ENCODE data around the gene CABYR. TPM values are rescaled to one million over a fixed set of nuclear protein-coding genes. Genes with fewer than 3 reads are reported as not detected.

The CABYR gene
- total RNA-seq, 1 experiment from 2014 or later, result 29.4 TPM

- H3K9me3 ChIP-seq (ENCODE audit: control insufficient read depth, insufficient read depth, low read depth, low read length), result no peaks in the 10 kb centered on the region
- in situ Hi-C loops (cut with HindIII; ENCODE audit: low pct_unique_long_range_greater_than_20kb, low sequenced_read_pairs), result no loop called here
- DNase-seq (ENCODE audit: low read depth, low spot score) (no peak), ATAC-seq (no peak)
- CTCF ChIA-PET, result interaction anchor here (0.7 kb wide), 1 partner anchor 439 kb away, joined by 5 read pairs; no protein-coding TSS in a partner anchor
- no TSS peak for BruUV-seq (replicated peaks)
- POLR2A ChIA-PET, result interaction anchor here (0.7 kb wide), 2 partner anchors 14 to 255 kb away, joined by 4 to 7 read pairs; no protein-coding TSS in a partner anchor
- no peaks in the 10 kb centered on the region for H3K4me1 ChIP-seq (ENCODE audit: control insufficient read depth, insufficient read depth, low read length)
- H3K27me3 ChIP-seq (ENCODE audit: control insufficient read depth, insufficient read depth, low read length), result no peaks in the 10 kb centered on the region
- no peaks in the 10 kb centered on the region for H3K36me3 ChIP-seq (ENCODE audit: control insufficient read depth, insufficient read depth, low read length)
- intact Hi-C loops (cut with micrococcal nuclease; ENCODE audit: unreplicated experiment), result no loop called here
- TF ChIP-seq REST (IDR thresholded peaks at IDR 0.05; ENCODE audit: insufficient read depth in 1 of 2, low read depth in 2 of 2, low read length in 1 of 2) (no peak), POLR2AphosphoS5 (IDR thresholded peaks at IDR 0.05; ENCODE audit: low read depth, low read length) (no peak), SIN3A (IDR thresholded peaks at IDR 0.05; ENCODE audit: borderline replicate concordance, insufficient read depth, low read depth, low read length) (no peak)
- H3K4me3 ChIP-seq (ENCODE audit: low read depth in 2 of 2, low read length in 2 of 2), result no peak overlapping the region
- no peak overlapping the region for H3K27ac ChIP-seq (ENCODE audit: low read length)
These were observed 35.4 kb upstream of the CABYR start for GRCh38 chr18:24103320-24104021.

- Histone ChIP-seq H3K36me3 (ENCODE audit: control insufficient read depth, insufficient read depth, low read length) (no peaks in the 10 kb centered on the region), H3K27me3 (ENCODE audit: control insufficient read depth, insufficient read depth, low read length) (no peaks in the 10 kb centered on the region), H3K4me1 (ENCODE audit: control insufficient read depth, insufficient read depth, low read length) (no peaks in the 10 kb centered on the region), H3K27ac (ENCODE audit: low read length) (no peak overlapping the region), H3K4me3 (ENCODE audit: low read depth in 2 of 2, low read length in 2 of 2) (no peak overlapping the region), H3K9me3 (ENCODE audit: control insufficient read depth, insufficient read depth, low read depth, low read length) (no peaks in the 10 kb centered on the region)
- intact Hi-C loops (cut with micrococcal nuclease; ENCODE audit: unreplicated experiment), result no loop called here
- TF ChIP-seq SIN3A (IDR thresholded peaks at IDR 0.05; ENCODE audit: borderline replicate concordance, insufficient read depth, low read depth, low read length) (no peak), REST (IDR thresholded peaks at IDR 0.05; ENCODE audit: insufficient read depth in 1 of 2, low read depth in 2 of 2, low read length in 1 of 2) (no peak), POLR2AphosphoS5 (IDR thresholded peaks at IDR 0.05; ENCODE audit: low read depth, low read length) (no peak), CTCF (IDR thresholded peaks at IDR 0.05) (no peak)
- no peak for ATAC-seq
- POLR2A ChIA-PET, result interaction anchor here (0.7 kb wide), 2 partner anchors 15 to 256 kb away, joined by 4 to 7 read pairs; no protein-coding TSS in a partner anchor
- BruUV-seq (replicated peaks), result no TSS peak
- no peak for DNase-seq (ENCODE audit: low read depth, low spot score)
- in situ Hi-C loops (cut with HindIII; ENCODE audit: low pct_unique_long_range_greater_than_20kb, low sequenced_read_pairs), result no loop called here
- CTCF ChIA-PET, result interaction anchor here (0.7 kb wide), 1 partner anchor 440 kb away, joined by 5 read pairs; no protein-coding TSS in a partner anchor
These were observed 34.4 kb upstream of the CABYR start for GRCh38 chr18:24104486-24104885.

All from Panc1 (cell line).